DND-41 (cell line): ENCODE data around the gene PKDREJ.
A peak's percentile ranks its signal among the peaks of the same experiment; 100 is the strongest.

Experiments used
- EZH2 ChIP-seq: IDR thresholded peaks from 3 replicates; pipeline ENCODE4 v1.6.1; 2012; ENCODE audit warnings: borderline replicate concordance, low read depth, mild to moderate bottlenecking, moderate library complexity, low read length, inconsistent platforms; ENCODE audit not compliant: severe bottlenecking
- TF ChIP-seq, protein P1 (sequence below): IDR thresholded peaks from 2 replicates; pipeline ENCODE4 v1.5.1; 2012; ENCODE audit warnings: borderline replicate concordance, low read length, moderate library complexity, mild to moderate bottlenecking; ENCODE audit not compliant: poor library complexity, severe bottlenecking; ENCODE audit errors: extremely low read depth

DNA sequence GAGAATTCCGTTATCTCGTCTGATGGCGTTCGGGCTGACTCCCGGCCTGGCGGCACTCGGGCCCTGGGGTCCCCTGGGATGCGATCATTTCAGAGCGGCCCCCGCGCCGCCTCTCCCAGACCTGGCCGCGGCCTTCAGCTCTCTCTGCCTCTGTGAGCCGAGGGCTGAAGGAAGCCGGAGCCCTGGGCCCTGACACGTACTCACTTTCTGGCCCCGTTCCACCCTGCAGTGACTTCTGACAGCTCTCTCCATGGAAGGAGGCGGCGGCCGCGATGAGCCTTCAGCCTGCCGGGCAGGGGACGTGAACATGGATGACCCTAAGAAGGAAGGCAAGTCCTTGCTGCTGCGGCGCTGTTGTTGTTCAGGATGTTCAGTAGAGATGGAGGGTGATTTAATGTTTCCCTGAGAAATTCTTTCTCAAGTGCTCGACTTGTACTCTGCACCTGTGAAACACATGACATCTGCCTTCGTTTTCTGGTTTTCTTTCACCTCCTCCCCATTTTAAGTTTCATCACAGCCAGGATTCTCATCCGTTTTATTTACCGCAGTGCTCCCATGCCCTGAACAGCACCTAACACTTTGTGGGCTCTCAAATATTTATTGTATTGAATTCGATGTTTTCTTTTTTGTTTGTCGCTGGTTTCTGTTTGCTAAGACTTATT lies 34.1 kb upstream of the PKDREJ start:
- TF ChIP-seq, protein P1, sequence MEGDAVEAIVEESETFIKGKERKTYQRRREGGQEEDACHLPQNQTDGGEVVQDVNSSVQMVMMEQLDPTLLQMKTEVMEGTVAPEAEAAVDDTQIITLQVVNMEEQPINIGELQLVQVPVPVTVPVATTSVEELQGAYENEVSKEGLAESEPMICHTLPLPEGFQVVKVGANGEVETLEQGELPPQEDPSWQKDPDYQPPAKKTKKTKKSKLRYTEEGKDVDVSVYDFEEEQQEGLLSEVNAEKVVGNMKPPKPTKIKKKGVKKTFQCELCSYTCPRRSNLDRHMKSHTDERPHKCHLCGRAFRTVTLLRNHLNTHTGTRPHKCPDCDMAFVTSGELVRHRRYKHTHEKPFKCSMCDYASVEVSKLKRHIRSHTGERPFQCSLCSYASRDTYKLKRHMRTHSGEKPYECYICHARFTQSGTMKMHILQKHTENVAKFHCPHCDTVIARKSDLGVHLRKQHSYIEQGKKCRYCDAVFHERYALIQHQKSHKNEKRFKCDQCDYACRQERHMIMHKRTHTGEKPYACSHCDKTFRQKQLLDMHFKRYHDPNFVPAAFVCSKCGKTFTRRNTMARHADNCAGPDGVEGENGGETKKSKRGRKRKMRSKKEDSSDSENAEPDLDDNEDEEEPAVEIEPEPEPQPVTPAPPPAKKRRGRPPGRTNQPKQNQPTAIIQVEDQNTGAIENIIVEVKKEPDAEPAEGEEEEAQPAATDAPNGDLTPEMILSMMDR = peak; percentile 12
- TF ChIP-seq EZH2 = no peak
